HEK293 (cell line): ENCODE measurements around the gene MARCHF10.

ENCODE experiments used
- CTCF ChIA-PET: fragments of 350-600 bp; formaldehyde crosslinking; extraction: SDS; loops from one replicate; lab custom pipeline; 2021; ENCODE audit warnings: antibody characterized with exemption; lab: Yijun Ruan, JAX
- POLR2A ChIA-PET: fragments of 300-600 bp; formaldehyde crosslinking; extraction: SDS; loops from one replicate; lab custom pipeline; 2020; ENCODE audit warnings: antibody characterized with exemption, inconsistent platforms; lab: Yijun Ruan, JAX
- H3K27ac ChIP-seq: fragments of 200-500 bp; sonication (Bioruptor generic); 2 replicates; pipeline ENCODE4 v1.5.1; 2014; ENCODE audit warnings: low read depth, low read length, control low read depth, inconsistent platforms; ENCODE audit errors: extremely low read depth
- H3K36me3 ChIP-seq, 2 experiments: fragments of 200-500 bp in 1 of 2; sonication (Bioruptor generic) in 1 of 2; 1 replicate in 1 of 2; 2 replicates in 1 of 2; pipeline ENCODE4 v1.5.1; 2014 to 2017; ENCODE audit warnings: inconsistent platforms in 2 of 2, low read length in 2 of 2; ENCODE audit not compliant: control insufficient read depth in 2 of 2, insufficient read depth in 1 of 2
- H3K4me1 ChIP-seq: fragments of 200-500 bp; sonication (Bioruptor generic); 2 replicates; pipeline ENCODE4 v1.5.1; 2014; ENCODE audit warnings: mild to moderate bottlenecking, low read length, inconsistent platforms; ENCODE audit not compliant: control insufficient read depth, insufficient read depth
- H3K4me3 ChIP-seq: 2 replicates; pipeline ENCODE4 v1.5.1; 2011; ENCODE audit warnings: low read depth, mild to moderate bottlenecking, control low read depth, low read length, moderate library complexity
- H3K9me3 ChIP-seq: fragments of 200-500 bp; sonication (Bioruptor generic); 2 replicates; pipeline ENCODE4 v1.5.1; 2014; ENCODE audit warnings: low read depth, low read length, inconsistent platforms; ENCODE audit not compliant: control insufficient read depth, insufficient read depth
- PRDM2 ChIP-seq: fragments of 450-650 bp; formaldehyde crosslinking; IDR thresholded peaks from 2 replicates; pipeline ENCODE4 v1.5.1; 2016; ENCODE audit warnings: missing biosample characterization, missing genetic modification characterization, borderline replicate concordance
- WT1 ChIP-seq: fragments of 450-650 bp; formaldehyde crosslinking; IDR thresholded peaks from 2 replicates; pipeline ENCODE4 v1.5.1; 2016; ENCODE audit warnings: missing biosample characterization, missing genetic modification characterization
- ZFHX2 ChIP-seq: fragments of 450-650 bp; formaldehyde crosslinking; conservative IDR thresholded peaks from 2 replicates; pipeline ENCODE4 v1.5.1; 2016; ENCODE audit warnings: missing biosample characterization, missing genetic modification characterization
- ZFP41 ChIP-seq: fragments of 450-650 bp; formaldehyde crosslinking; IDR thresholded peaks from 2 replicates; pipeline ENCODE4 v1.5.1; 2016; ENCODE audit warnings: missing biosample characterization, missing genetic modification characterization, borderline replicate concordance
- ZNF174 ChIP-seq: fragments of 450-650 bp; formaldehyde crosslinking; IDR thresholded peaks from 2 replicates; pipeline ENCODE4 v1.5.0; 2017; ENCODE audit warnings: missing biosample characterization, mild to moderate bottlenecking, missing genetic modification characterization
- ZNF223 ChIP-seq: fragments of 450-650 bp; formaldehyde crosslinking; IDR thresholded peaks from 2 replicates; pipeline ENCODE4 v1.5.1; 2016; ENCODE audit warnings: missing biosample characterization, missing genetic modification characterization
- ZNF335 ChIP-seq: fragments of 450-650 bp; formaldehyde crosslinking; conservative IDR thresholded peaks from 2 replicates; pipeline ENCODE4 v1.5.1; 2016; ENCODE audit warnings: missing biosample characterization, missing genetic modification characterization
- ZNF473 ChIP-seq: fragments of 450-650 bp; formaldehyde crosslinking; IDR thresholded peaks from 2 replicates; pipeline ENCODE4 v1.5.1; 2017; ENCODE audit warnings: missing biosample characterization, missing genetic modification characterization
- ZNF544 ChIP-seq: fragments of 450-650 bp; formaldehyde crosslinking; IDR thresholded peaks from 2 replicates; pipeline ENCODE4 v1.5.0; 2017; ENCODE audit warnings: missing biosample characterization, missing genetic modification characterization
- ZNF571 ChIP-seq: fragments of 450-650 bp; formaldehyde crosslinking; IDR thresholded peaks from 2 replicates; pipeline ENCODE4 v1.5.0; 2017; ENCODE audit warnings: missing biosample characterization, missing genetic modification characterization
- ZNF596 ChIP-seq: fragments of 450-650 bp; IDR thresholded peaks from 2 replicates; pipeline ENCODE4 v1.5.0; 2018; ENCODE audit warnings: missing biosample characterization, mild to moderate bottlenecking, missing genetic modification characterization, moderate library complexity
- ZNF677 ChIP-seq: fragments of 450-650 bp; IDR thresholded peaks from 2 replicates; pipeline ENCODE4 v1.5.0; 2018; ENCODE audit warnings: missing biosample characterization, mild to moderate bottlenecking, missing genetic modification characterization, moderate library complexity
- TF ChIP-seq, protein P1 (sequence below): fragments of 450-650 bp; formaldehyde crosslinking; IDR thresholded peaks from 2 replicates; pipeline ENCODE4 v1.5.1; 2017; ENCODE audit warnings: missing biosample characterization, missing genetic modification characterization
- TF ChIP-seq, protein P2 (sequence below): fragments of 450-650 bp; formaldehyde crosslinking; IDR thresholded peaks from 2 replicates; pipeline ENCODE4 v1.5.1; 2016; ENCODE audit warnings: missing biosample characterization, missing genetic modification characterization, low read depth

MARCHF10 gene

DNA sequence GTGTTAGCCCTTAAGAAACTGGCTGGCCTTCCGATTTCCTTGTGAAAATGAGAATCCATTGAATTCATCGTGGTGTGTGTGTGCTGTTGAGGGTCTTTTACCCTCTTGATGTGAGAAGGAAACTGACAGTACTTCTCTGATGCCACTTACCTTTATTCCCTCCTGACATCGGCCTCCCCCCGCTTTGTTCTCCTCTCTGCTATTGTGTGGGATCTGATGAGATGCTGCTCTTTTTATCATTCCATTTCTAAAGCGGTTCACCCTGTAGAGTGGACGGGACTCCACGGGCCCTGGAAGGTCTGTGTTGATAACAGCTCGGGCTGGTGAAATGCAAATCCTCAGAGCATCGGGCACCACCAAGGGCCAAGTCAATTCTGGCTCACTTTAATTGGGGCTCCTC lies 69.8 kb downstream of the MARCHF10 start:
- POLR2A ChIA-PET, result no interaction called here
- H3K36me3 ChIP-seq, result no peaks in the 10 kb centered on the region
- peaks cover 8% of the 10 kb centered on the region for H3K4me1 ChIP-seq
- H3K9me3 ChIP-seq, result no peaks in the 10 kb centered on the region
- TF ChIP-seq ZFP41 (no peak), ZNF571 (no peak), ZNF677 (tag by site-specific recombination) (no peak), ZNF596 (no peak), ZNF544 (tag by site-specific recombination) (no peak)
- TF ChIP-seq, protein P1, sequence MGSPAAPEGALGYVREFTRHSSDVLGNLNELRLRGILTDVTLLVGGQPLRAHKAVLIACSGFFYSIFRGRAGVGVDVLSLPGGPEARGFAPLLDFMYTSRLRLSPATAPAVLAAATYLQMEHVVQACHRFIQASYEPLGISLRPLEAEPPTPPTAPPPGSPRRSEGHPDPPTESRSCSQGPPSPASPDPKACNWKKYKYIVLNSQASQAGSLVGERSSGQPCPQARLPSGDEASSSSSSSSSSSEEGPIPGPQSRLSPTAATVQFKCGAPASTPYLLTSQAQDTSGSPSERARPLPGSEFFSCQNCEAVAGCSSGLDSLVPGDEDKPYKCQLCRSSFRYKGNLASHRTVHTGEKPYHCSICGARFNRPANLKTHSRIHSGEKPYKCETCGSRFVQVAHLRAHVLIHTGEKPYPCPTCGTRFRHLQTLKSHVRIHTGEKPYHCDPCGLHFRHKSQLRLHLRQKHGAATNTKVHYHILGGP (tag by site-specific recombination), result no peak
- TF ChIP-seq, protein P2, sequence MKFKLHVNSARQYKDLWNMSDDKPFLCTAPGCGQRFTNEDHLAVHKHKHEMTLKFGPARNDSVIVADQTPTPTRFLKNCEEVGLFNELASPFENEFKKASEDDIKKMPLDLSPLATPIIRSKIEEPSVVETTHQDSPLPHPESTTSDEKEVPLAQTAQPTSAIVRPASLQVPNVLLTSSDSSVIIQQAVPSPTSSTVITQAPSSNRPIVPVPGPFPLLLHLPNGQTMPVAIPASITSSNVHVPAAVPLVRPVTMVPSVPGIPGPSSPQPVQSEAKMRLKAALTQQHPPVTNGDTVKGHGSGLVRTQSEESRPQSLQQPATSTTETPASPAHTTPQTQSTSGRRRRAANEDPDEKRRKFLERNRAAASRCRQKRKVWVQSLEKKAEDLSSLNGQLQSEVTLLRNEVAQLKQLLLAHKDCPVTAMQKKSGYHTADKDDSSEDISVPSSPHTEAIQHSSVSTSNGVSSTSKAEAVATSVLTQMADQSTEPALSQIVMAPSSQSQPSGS (tag by site-specific recombination), result no peak
- H3K4me3 ChIP-seq, result no peak overlapping the region
- CTCF ChIA-PET, result no interaction called here
- H3K27ac ChIP-seq, result no peak overlapping the region

DNA sequence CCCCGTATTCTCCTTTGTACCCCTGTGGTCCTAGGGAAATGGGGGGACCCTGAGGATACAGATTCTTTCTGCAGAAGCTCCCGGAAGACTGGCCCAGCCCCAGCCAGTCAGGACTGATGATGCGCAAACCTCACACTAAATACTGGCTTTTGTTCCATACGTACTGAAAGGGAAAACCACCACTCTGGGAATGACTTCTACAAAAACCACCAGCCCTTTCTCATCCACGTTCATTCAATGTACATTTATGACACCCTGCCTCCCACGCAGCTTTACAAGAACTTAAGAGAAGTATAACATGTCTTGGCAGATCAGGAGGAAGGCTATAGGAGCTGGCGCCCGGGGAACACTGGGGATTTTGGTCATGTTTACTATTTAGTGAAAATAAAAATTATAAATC lies 70.6 kb downstream of the MARCHF10 start:
- no peak overlapping the region for H3K27ac ChIP-seq
- TF ChIP-seq ZFHX2, result no peak
- no peak for TF ChIP-seq ZNF571
- no peak for TF ChIP-seq WT1 (tag by site-specific recombination)
- TF ChIP-seq ZNF335 (tag by site-specific recombination), result no peak
- no peak for TF ChIP-seq ZNF223 (tag by site-specific recombination)
- no peak for TF ChIP-seq ZNF473 (tag by site-specific recombination)
- no peak for TF ChIP-seq PRDM2 (tag by site-specific recombination)
- no peak for TF ChIP-seq ZNF174 (tag by site-specific recombination)
- no peaks in the 10 kb centered on the region for H3K9me3 ChIP-seq
- H3K4me3 ChIP-seq, result no peak overlapping the region
- ChIA-PET POLR2A (no interaction called here), CTCF (interaction anchor here (0.6 kb wide), 1 partner anchor 227 kb away, joined by 3 read pairs; no protein-coding TSS in a partner anchor)
- peaks cover 8% of the 10 kb centered on the region for H3K4me1 ChIP-seq
- no peaks in the 10 kb centered on the region for H3K36me3 ChIP-seq
